PFSK-1 (cell line): Measurements from ENCODE around the gene PIK3C2B.
A peak's percentile ranks its signal among the peaks of the same experiment; 100 is the strongest.

ENCODE experiments used
- FOXP2 ChIP-seq: optimal IDR thresholded peaks from 2 replicates; pipeline ENCODE3; 2011; ENCODE audit warnings: borderline replicate concordance, control low read depth, inconsistent platforms; ENCODE audit not compliant: insufficient read depth; ENCODE audit errors: extremely low read length, extremely low read depth
- POLR2AphosphoS5 ChIP-seq: IDR thresholded peaks from 2 replicates; pipeline ENCODE4 v1.6.1; 2012; ENCODE audit warnings: low read depth, mild to moderate bottlenecking, control low read depth, low read length, moderate library complexity
- REST ChIP-seq, 2 experiments: IDR thresholded peaks; 2 replicates each; pipeline versions ENCODE4 v1.6.1 to v1.8.0; 2011 to 2012; ENCODE audit warnings: low read depth in 2 of 2, low read length in 2 of 2, control low read depth in 1 of 2, inconsistent platforms in 1 of 2, mild to moderate bottlenecking in 1 of 2, moderate library complexity in 1 of 2; ENCODE audit not compliant: insufficient read depth in 1 of 2
- SIN3A ChIP-seq: IDR thresholded peaks from 2 replicates; pipeline ENCODE4 v1.6.1; 2012; ENCODE audit warnings: mild to moderate bottlenecking, low read length, moderate library complexity, borderline replicate concordance; ENCODE audit not compliant: insufficient read depth
- TAF1 ChIP-seq: IDR thresholded peaks from 2 replicates; pipeline ENCODE4 v1.6.1; 2012; ENCODE audit warnings: low read length, control low read depth, borderline replicate concordance; ENCODE audit not compliant: insufficient read depth

PIK3C2B gene

GRCh38 chr1:204509186-204509635 lies 14.6 kb upstream of the PIK3C2B start:
- TF ChIP-seq TAF1 (no peak), REST (IDR thresholded peaks at IDR 0.05; ENCODE audit: insufficient read depth in 1 of 2, low read depth in 2 of 2, low read length in 2 of 2) (no peak), POLR2AphosphoS5 (no peak), SIN3A (no peak), FOXP2 (no peak)

- TF ChIP-seq TAF1 (no peak), POLR2AphosphoS5 (peak; percentile 42; the same call in 1 of the 2 replicates), SIN3A (no peak)
Observed at GRCh38 chr1:204507317-204508105, 12.9 kb upstream of the PIK3C2B start.

- TF ChIP-seq REST (IDR thresholded peaks at IDR 0.05; ENCODE audit: insufficient read depth in 1 of 2, low read depth in 2 of 2, low read length in 2 of 2) (0 out of 4 replicates have a peak, but pooled peaks of 1 of the 2 experiments have one; percentile 29), POLR2AphosphoS5 (no peak), FOXP2 (no peak)
Observed at GRCh38 chr1:204506969-204507316, 12.3 kb upstream of the PIK3C2B start.

- no peak for TF ChIP-seq POLR2AphosphoS5
- no peak for TF ChIP-seq SIN3A
- 0 out of 4 replicates have a peak, but pooled peaks of 1 of the 2 experiments have one; percentile 12 for TF ChIP-seq REST (IDR thresholded peaks at IDR 0.05; ENCODE audit: insufficient read depth in 1 of 2, low read depth in 2 of 2, low read length in 2 of 2)
- TF ChIP-seq TAF1, result no peak
- TF ChIP-seq FOXP2, result no peak
Observed at GRCh38 chr1:204506201-204506968, 11.8 kb upstream of the PIK3C2B start.

GRCh38 chr1:204505674-204506200 lies 11.1 kb upstream of the PIK3C2B start:
- TF ChIP-seq REST (IDR thresholded peaks at IDR 0.05; ENCODE audit: insufficient read depth in 1 of 2, low read depth in 2 of 2, low read length in 2 of 2) (no peak), FOXP2 (no peak), TAF1 (no peak), SIN3A (no peak), POLR2AphosphoS5 (no peak)
